Endothelial cell of umbilical vein (primary cell): ENCODE results near the gene GRID1.

Experiments
- EZH2 ChIP-seq: IDR thresholded peaks from 2 replicates; pipeline ENCODE4 v1.6.1; 2012; ENCODE audit warnings: borderline replicate concordance, low read depth, mild to moderate bottlenecking, moderate library complexity, low read length, inconsistent platforms; ENCODE audit not compliant: severe bottlenecking
- FOS ChIP-seq: IDR thresholded peaks from 2 replicates; pipeline ENCODE4 v1.6.1; 2011; ENCODE audit warnings: mild to moderate bottlenecking, low read length, moderate library complexity, borderline replicate concordance; ENCODE audit not compliant: insufficient read depth
- GATA2 ChIP-seq: IDR thresholded peaks from 2 replicates; pipeline ENCODE4 v1.7.0; 2011; ENCODE audit warnings: low read depth, mild to moderate bottlenecking, moderate library complexity, mixed read lengths, low read length; ENCODE audit not compliant: insufficient read length, insufficient read depth
- MYC ChIP-seq: IDR thresholded peaks from one replicate; pipeline ENCODE4 v1.6.1; 2011; ENCODE audit warnings: mild to moderate bottlenecking, low read depth, low read length
- POLR2A ChIP-seq: IDR thresholded peaks from 2 replicates; pipeline ENCODE4 v1.6.1; 2012; ENCODE audit warnings: low read depth, mild to moderate bottlenecking, control low read depth, low read length
- POLR2AphosphoS5 ChIP-seq: IDR thresholded peaks from 2 replicates; pipeline ENCODE4 v1.6.1; 2012; ENCODE audit warnings: low read depth, mild to moderate bottlenecking, control low read depth, low read length, moderate library complexity; ENCODE audit not compliant: insufficient read depth
- TF ChIP-seq, protein P1 (sequence below), 2 donors: IDR thresholded peaks; 1 replicate in 1 of 2; 2 replicates in 1 of 2; pipeline ENCODE4 v1.5.1; 2011; ENCODE audit warnings: low read length in 2 of 2, mild to moderate bottlenecking in 2 of 2, moderate library complexity in 2 of 2, control low read depth in 1 of 2, inconsistent platforms in 1 of 2, low read depth in 1 of 2; ENCODE audit not compliant: insufficient read depth in 1 of 2; ENCODE audit errors: extremely low read depth in 1 of 2
- TF ChIP-seq, protein P2 (sequence below): IDR thresholded peaks from 2 replicates; pipeline ENCODE4 v1.6.1; 2011; ENCODE audit not compliant: insufficient read depth, insufficient read length

DNA sequence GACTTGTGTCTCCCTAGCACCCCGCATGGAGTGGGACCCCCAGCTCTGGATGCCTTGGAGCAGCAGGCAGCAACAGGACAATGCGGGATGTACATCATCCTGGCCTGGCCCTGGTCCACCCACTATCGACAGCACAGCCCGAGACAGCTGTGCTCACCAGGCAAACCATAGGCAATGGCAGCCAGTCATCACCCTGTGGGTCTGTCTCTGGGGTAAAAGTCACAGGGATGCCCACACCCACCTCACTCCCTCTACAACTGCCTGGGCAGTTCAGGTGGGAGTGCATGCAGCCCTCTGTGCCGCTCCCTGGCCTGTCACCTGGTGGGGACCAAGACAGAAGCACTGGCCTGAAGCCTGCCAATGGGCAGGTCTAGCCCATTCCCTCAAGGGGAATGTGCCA is 147.8 kb downstream of the GRID1 start:
- TF ChIP-seq, protein P1, sequence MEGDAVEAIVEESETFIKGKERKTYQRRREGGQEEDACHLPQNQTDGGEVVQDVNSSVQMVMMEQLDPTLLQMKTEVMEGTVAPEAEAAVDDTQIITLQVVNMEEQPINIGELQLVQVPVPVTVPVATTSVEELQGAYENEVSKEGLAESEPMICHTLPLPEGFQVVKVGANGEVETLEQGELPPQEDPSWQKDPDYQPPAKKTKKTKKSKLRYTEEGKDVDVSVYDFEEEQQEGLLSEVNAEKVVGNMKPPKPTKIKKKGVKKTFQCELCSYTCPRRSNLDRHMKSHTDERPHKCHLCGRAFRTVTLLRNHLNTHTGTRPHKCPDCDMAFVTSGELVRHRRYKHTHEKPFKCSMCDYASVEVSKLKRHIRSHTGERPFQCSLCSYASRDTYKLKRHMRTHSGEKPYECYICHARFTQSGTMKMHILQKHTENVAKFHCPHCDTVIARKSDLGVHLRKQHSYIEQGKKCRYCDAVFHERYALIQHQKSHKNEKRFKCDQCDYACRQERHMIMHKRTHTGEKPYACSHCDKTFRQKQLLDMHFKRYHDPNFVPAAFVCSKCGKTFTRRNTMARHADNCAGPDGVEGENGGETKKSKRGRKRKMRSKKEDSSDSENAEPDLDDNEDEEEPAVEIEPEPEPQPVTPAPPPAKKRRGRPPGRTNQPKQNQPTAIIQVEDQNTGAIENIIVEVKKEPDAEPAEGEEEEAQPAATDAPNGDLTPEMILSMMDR (IDR thresholded peaks at IDR 0.05; ENCODE audit: extremely low read depth in 1 of 2, insufficient read depth in 1 of 2, low read depth in 1 of 2, low read length in 2 of 2) = no peak
- TF ChIP-seq POLR2A (no peak), FOS (no peak), POLR2AphosphoS5 (no peak), GATA2 (no peak), EZH2 (no peak), MYC (no peak)
- TF ChIP-seq, protein P2, sequence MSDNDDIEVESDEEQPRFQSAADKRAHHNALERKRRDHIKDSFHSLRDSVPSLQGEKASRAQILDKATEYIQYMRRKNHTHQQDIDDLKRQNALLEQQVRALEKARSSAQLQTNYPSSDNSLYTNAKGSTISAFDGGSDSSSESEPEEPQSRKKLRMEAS = no peak
